Vagina (tissue), 2 donors: ENCODE results near the gene CNOT4.

Source experiments
- POLR2A ChIP-seq, 2 donors: fragments of 450-650 bp; IDR thresholded peaks; one replicate each; pipeline ENCODE4 v1.6.1; 2017; ENCODE audit warnings: antibody characterized with exemption in 2 of 2, mild to moderate bottlenecking in 2 of 2, moderate library complexity in 2 of 2
- POLR2AphosphoS5 ChIP-seq, 2 donors: sonication (generic); formaldehyde crosslinking; IDR thresholded peaks; one replicate each; pipeline ENCODE4 v1.9.0; 2017; ENCODE audit warnings: antibody characterized with exemption in 2 of 2, mild to moderate bottlenecking in 2 of 2, low read depth in 1 of 2; ENCODE audit not compliant: insufficient read depth in 1 of 2
- TF ChIP-seq, protein P1 (sequence below), 3 experiments: fragments of 450-650 bp in 2 of 3; fragments of 200-600 bp in 1 of 3; sonication (generic) in 1 of 3; IDR thresholded peaks; one replicate each; pipeline ENCODE4 v1.5.1; 2017 to 2019; ENCODE audit warnings: antibody characterized with exemption in 3 of 3, mild to moderate bottlenecking in 2 of 3, moderate library complexity in 2 of 3

DNA sequence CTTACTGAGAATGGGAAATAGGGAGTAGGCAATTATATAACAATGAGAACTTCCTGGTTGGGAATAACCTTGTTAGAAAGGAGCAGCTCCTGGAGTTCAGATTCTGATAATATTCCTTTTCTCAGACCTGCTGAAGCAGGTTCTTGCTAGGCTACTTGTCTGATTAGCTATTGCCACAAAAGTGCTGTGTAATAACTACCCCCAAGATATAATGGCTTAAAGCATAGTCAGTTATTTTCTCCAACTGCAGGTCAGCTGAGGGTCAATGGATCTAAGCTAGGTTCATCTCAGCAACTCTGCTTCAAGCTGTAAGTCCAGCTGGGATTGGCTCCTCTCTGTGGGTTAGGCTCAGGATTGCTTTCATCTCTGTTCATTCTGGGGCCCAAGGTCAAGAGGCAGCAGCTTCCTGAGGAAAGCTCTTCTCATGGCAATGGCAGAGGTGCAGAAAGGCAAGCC is 9.4 kb upstream of the CNOT4 start:
- TF ChIP-seq, protein P1, sequence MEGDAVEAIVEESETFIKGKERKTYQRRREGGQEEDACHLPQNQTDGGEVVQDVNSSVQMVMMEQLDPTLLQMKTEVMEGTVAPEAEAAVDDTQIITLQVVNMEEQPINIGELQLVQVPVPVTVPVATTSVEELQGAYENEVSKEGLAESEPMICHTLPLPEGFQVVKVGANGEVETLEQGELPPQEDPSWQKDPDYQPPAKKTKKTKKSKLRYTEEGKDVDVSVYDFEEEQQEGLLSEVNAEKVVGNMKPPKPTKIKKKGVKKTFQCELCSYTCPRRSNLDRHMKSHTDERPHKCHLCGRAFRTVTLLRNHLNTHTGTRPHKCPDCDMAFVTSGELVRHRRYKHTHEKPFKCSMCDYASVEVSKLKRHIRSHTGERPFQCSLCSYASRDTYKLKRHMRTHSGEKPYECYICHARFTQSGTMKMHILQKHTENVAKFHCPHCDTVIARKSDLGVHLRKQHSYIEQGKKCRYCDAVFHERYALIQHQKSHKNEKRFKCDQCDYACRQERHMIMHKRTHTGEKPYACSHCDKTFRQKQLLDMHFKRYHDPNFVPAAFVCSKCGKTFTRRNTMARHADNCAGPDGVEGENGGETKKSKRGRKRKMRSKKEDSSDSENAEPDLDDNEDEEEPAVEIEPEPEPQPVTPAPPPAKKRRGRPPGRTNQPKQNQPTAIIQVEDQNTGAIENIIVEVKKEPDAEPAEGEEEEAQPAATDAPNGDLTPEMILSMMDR (IDR thresholded peaks at IDR 0.05) = no peak
- TF ChIP-seq POLR2AphosphoS5 (IDR thresholded peaks at IDR 0.05; ENCODE audit: insufficient read depth in 1 of 2, low read depth in 1 of 2) = no peak
- no peak for TF ChIP-seq POLR2A (IDR thresholded peaks at IDR 0.05)
